ENCODE data around the gene NFE2L1.

DNA sequence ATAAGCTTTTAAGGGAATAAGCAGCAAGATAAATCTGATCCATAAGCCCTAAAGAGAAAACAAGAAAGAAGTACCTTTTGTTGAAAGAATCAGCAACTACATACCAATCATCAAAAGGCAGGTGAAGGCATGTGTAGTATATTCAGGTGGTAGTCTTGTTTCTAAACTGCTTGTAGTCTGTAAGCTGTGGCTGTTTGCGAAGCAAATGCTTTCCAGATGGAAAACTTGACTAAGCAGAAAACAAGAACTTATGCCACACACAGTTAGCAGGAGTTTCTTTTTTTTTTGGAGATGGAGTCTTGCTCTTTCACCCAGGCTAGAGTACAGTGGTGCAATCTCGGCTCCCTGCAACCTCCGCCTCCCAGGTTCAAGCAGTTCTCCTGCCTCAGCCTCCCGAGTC lies 47.5 kb downstream of the NFE2L1 start:
- TF ChIP-seq, protein P1, sequence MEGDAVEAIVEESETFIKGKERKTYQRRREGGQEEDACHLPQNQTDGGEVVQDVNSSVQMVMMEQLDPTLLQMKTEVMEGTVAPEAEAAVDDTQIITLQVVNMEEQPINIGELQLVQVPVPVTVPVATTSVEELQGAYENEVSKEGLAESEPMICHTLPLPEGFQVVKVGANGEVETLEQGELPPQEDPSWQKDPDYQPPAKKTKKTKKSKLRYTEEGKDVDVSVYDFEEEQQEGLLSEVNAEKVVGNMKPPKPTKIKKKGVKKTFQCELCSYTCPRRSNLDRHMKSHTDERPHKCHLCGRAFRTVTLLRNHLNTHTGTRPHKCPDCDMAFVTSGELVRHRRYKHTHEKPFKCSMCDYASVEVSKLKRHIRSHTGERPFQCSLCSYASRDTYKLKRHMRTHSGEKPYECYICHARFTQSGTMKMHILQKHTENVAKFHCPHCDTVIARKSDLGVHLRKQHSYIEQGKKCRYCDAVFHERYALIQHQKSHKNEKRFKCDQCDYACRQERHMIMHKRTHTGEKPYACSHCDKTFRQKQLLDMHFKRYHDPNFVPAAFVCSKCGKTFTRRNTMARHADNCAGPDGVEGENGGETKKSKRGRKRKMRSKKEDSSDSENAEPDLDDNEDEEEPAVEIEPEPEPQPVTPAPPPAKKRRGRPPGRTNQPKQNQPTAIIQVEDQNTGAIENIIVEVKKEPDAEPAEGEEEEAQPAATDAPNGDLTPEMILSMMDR (IDR thresholded peaks at IDR 0.05; ENCODE audit: low read depth, low read length) = no peak
- TF ChIP-seq EZH2phosphoT487 (IDR thresholded peaks at IDR 0.05; ENCODE audit: low read depth) = no peak

All from OCI-LY3 (cell line).